Uterus (tissue), 4 donors: Measurements from ENCODE around the gene TIGAR. TPM values are rescaled to one million over a fixed set of nuclear protein-coding genes. Genes with fewer than 3 reads are reported as not detected.

Experiments used
- DNase-seq, 2 donors: peaks; one replicate each; pipeline ENCODE4 v3.0.0-alpha.2; 2019 to 2020
- H3K27ac ChIP-seq, 2 donors: fragments of 200-600 bp; sonication (generic); 1 replicate in 1 of 2; 2 replicates in 1 of 2; pipeline ENCODE4 v1.5.1; 2016 to 2018
- H3K27me3 ChIP-seq, 2 donors: fragments of 200-600 bp; sonication (generic); one replicate each; pipeline ENCODE4 v1.5.1; 2018 to 2019; ENCODE audit warnings: control low read depth in 1 of 2
- H3K36me3 ChIP-seq, 2 donors: fragments of 200-600 bp; sonication (generic); one replicate each; pipeline ENCODE4 v1.5.1; 2019; ENCODE audit warnings: control low read depth in 1 of 2
- H3K4me1 ChIP-seq, 2 donors: fragments of 200-600 bp; sonication (generic); one replicate each; pipeline ENCODE4 v1.5.1; 2018 to 2019; ENCODE audit warnings: control low read depth in 1 of 2
- H3K4me3 ChIP-seq, 2 donors: fragments of 200-600 bp; sonication (generic); 1 replicate in 1 of 2; 2 replicates in 1 of 2; pipeline ENCODE4 v1.5.1; 2018 to 2019; ENCODE audit warnings: mild to moderate bottlenecking in 1 of 2
- H3K9me3 ChIP-seq, 2 donors: fragments of 200-600 bp; sonication (generic); one replicate each; pipeline ENCODE4 v1.5.1; 2019; ENCODE audit warnings: control low read depth in 1 of 2
- CTCF ChIP-seq, 4 experiments: fragments of 200-600 bp in 2 of 4; fragments of 450-650 bp in 2 of 4; sonication (generic) in 2 of 4; IDR thresholded peaks; one replicate each; pipeline ENCODE4 v1.5.1; 2016 to 2019; ENCODE audit warnings: antibody characterized with exemption in 4 of 4, mild to moderate bottlenecking in 2 of 4, moderate library complexity in 1 of 4
- POLR2A ChIP-seq, 2 donors: fragments of 450-650 bp; IDR thresholded peaks; one replicate each; pipeline ENCODE4 v1.6.1; 2016; ENCODE audit warnings: antibody characterized with exemption in 2 of 2, mild to moderate bottlenecking in 1 of 2, moderate library complexity in 1 of 2
- intact Hi-C: fragments of 100-400 bp; cut with DNase I; formaldehyde crosslinking; loops from one replicate; pipeline ENCODE4 v1.15.1; 2023; ENCODE audit warnings: low total_unique reads
- total RNA-seq, 4 donors: library from RNA; depleted of rRNA in 3 of 4; stranded (reverse); fragments of >200 nt in 3 of 4; gene quantifications; one replicate each; pipeline versions ENCODE4 v1.1.0 to v1.2.4, GENCODE V29; 2014 to 2023
- donor health status: DM: yes; HTN: yes; CAD: no.

Gene TIGAR
- total RNA-seq, 4 donors from 2014 or later = 0.26 to 10.6 (median 2.3) TPM

GRCh38 chr12:4308334-4308950, 12.6 kb upstream of the TIGAR start:
- Histone ChIP-seq H3K9me3 (no peaks in the 10 kb centered on the region), H3K4me1 (no peaks in the 10 kb centered on the region), H3K4me3 (no peak overlapping the region), H3K27me3 (no peaks in the 10 kb centered on the region), H3K36me3 (no peaks in the 10 kb centered on the region), H3K27ac (peak overlapping the region; percentile 1 to 62)
- TF ChIP-seq CTCF (IDR thresholded peaks at IDR 0.05) (no peak), POLR2A (IDR thresholded peaks at IDR 0.05) (no peak)
- no peak for DNase-seq
- intact Hi-C loops = no loop called here

- Histone ChIP-seq H3K4me1 (no peaks in the 10 kb centered on the region), H3K4me3 (no peak overlapping the region), H3K27me3 (no peaks in the 10 kb centered on the region), H3K9me3 (no peaks in the 10 kb centered on the region), H3K27ac (no peak overlapping the region), H3K36me3 (no peaks in the 10 kb centered on the region)
- TF ChIP-seq CTCF (IDR thresholded peaks at IDR 0.05) (no peak), POLR2A (IDR thresholded peaks at IDR 0.05) (no peak)
- no peak for DNase-seq
- intact Hi-C loops = no loop called here
These were observed 9.2 kb upstream of the TIGAR start for GRCh38 chr12:4311776-4312175.

GRCh38 chr12:4312251-4312650, 8.8 kb upstream of the TIGAR start:
- TF ChIP-seq POLR2A (IDR thresholded peaks at IDR 0.05) (no peak), CTCF (IDR thresholded peaks at IDR 0.05) (no peak)
- intact Hi-C loops = no loop called here
- no peaks in the 10 kb centered on the region for H3K36me3 ChIP-seq

GRCh38 chr12:4320497-4320852, 538 bp upstream of the TIGAR start:
- intact Hi-C loops = no loop called here
- Histone ChIP-seq H3K4me1 (no peaks in the 10 kb centered on the region), H3K27ac (peak overlapping the region; percentile 51 to 79), H3K9me3 (no peaks in the 10 kb centered on the region), H3K36me3 (no peaks in the 10 kb centered on the region), H3K4me3 (peak overlapping the region; percentile 45 to 55), H3K27me3 (no peaks in the 10 kb centered on the region)
- DNase-seq = no peak
- TF ChIP-seq CTCF (IDR thresholded peaks at IDR 0.05) (no peak), POLR2A (IDR thresholded peaks at IDR 0.05) (no peak)

More at GRCh38 chr12:4312251-4312650, 8.8 kb upstream of the TIGAR start:
- no peak for DNase-seq
- H3K4me1 ChIP-seq = no peaks in the 10 kb centered on the region
- H3K4me3 ChIP-seq = no peak overlapping the region
- H3K27me3 ChIP-seq = no peaks in the 10 kb centered on the region
- no peak overlapping the region for H3K27ac ChIP-seq
- H3K9me3 ChIP-seq = no peaks in the 10 kb centered on the region

GRCh38 chr12:4322726-4323125, 1.7 kb downstream of the TIGAR start:
- Histone ChIP-seq H3K4me3 (no peak overlapping the region), H3K27me3 (no peaks in the 10 kb centered on the region), H3K9me3 (no peaks in the 10 kb centered on the region), H3K27ac (no peak overlapping the region), H3K36me3 (no peaks in the 10 kb centered on the region), H3K4me1 (no peaks in the 10 kb centered on the region)
- DNase-seq = no peak
- intact Hi-C loops = no loop called here
- TF ChIP-seq POLR2A (IDR thresholded peaks at IDR 0.05) = no peak
- TF ChIP-seq CTCF (IDR thresholded peaks at IDR 0.05) = no peak
